Prostate gland (tissue), 2 donors: ENCODE measurements around the gene ATG12.

Experiments
- CTCF ChIP-seq, 4 experiments: fragments of 200-600 bp in 2 of 4; fragments of 450-650 bp in 2 of 4; sonication (generic) in 2 of 4; IDR thresholded peaks; 1 replicate in 3 of 4; 2 replicates in 1 of 4; pipeline ENCODE4 v1.5.1; 2016 to 2019; ENCODE audit warnings: antibody characterized with exemption in 4 of 4, mild to moderate bottlenecking in 2 of 4, moderate library complexity in 2 of 4
- POLR2A ChIP-seq: fragments of 450-650 bp; IDR thresholded peaks from one replicate; pipeline ENCODE4 v1.6.1; 2016; ENCODE audit warnings: antibody characterized with exemption, mild to moderate bottlenecking
- POLR2AphosphoS5 ChIP-seq: sonication (generic); formaldehyde crosslinking; IDR thresholded peaks from one replicate; pipeline ENCODE4 v1.6.1; 2017; ENCODE audit warnings: antibody characterized with exemption

GRCh38 chr5:115854139-115854538 lies 12.8 kb upstream of the ATG12 start:
- no peak for TF ChIP-seq CTCF (IDR thresholded peaks at IDR 0.05)
- no peak for TF ChIP-seq POLR2A
- no peak for TF ChIP-seq POLR2AphosphoS5
